ENCODE measurements around the gene CDH13. TPM values are rescaled to one million over a fixed set of nuclear protein-coding genes. Genes with fewer than 3 reads are reported as not detected.

CDH13 gene
- total and polyA plus RNA-seq, 2 of the 8 experiments (the other 6 are each of a cell fraction or from before 2014, with no cell fraction given), result 2.3 to 2.4 TPM

DNA sequence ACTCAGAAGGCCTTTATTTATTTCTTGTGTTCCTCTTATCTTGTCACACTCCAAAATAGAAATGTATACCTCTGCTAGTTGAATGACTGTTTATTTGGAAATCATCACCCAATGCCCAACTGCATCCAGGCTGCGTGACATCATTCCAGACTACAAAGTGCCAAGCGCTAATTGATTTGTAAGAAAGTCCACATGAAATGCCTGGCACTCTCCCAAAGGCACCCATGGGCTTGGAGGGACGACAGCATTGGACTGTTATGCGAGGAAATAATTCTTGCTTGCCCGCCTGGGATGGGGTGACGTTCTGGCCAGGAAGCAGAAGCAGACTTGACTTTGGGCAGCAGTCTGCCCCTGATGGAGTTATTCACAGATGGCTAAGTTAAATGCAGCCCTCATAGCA lies 165.9 kb downstream of the CDH13 start (continued):
- TF ChIP-seq, protein P1, sequence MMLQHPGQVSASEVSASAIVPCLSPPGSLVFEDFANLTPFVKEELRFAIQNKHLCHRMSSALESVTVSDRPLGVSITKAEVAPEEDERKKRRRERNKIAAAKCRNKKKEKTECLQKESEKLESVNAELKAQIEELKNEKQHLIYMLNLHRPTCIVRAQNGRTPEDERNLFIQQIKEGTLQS (IDR thresholded peaks at IDR 0.05; ENCODE audit: insufficient read depth, low read depth, low read length), result no peak
- no peak for TF ChIP-seq YY1 (IDR thresholded peaks at IDR 0.05; ENCODE audit: low read depth, low read length)
